Prostate gland (tissue), 2 donors: ENCODE results near the gene DDI2. TPM values are rescaled to one million over a fixed set of nuclear protein-coding genes. Genes with fewer than 3 reads are reported as not detected.

ENCODE experiments used
- DNase-seq: peaks from one replicate; pipeline ENCODE4 v3.0.0-alpha.2; 2019; ENCODE audit warnings: low spot score
- H3K27ac ChIP-seq, 2 donors: fragments of 200-600 bp; sonication (generic); 2 replicates each; pipeline ENCODE4 v1.5.1; 2017 to 2019
- H3K27me3 ChIP-seq: fragments of 200-600 bp; sonication (generic); replicated peaks from 2 replicates; pipeline ENCODE4 v1.5.1; 2019; ENCODE audit not compliant: insufficient read depth
- H3K36me3 ChIP-seq, 2 donors: fragments of 200-600 bp; sonication (generic); 1 replicate in 1 of 2; 2 replicates in 1 of 2; pipeline versions ENCODE4 v1.5.1 to v1.8.1; 2017 to 2019
- H3K4me1 ChIP-seq: fragments of 200-600 bp; sonication (generic); replicated peaks from 2 replicates; pipeline ENCODE4 v1.5.1; 2019
- H3K4me3 ChIP-seq, 2 donors: fragments of 200-600 bp; sonication (generic); 2 replicates each; pipeline ENCODE4 v1.5.1; 2017 to 2019
- H3K9me3 ChIP-seq: fragments of 200-600 bp; sonication (generic); 2 replicates; pipeline ENCODE4 v1.5.1; 2017
- POLR2A ChIP-seq: fragments of 450-650 bp; IDR thresholded peaks from one replicate; pipeline ENCODE4 v1.6.1; 2016; ENCODE audit warnings: antibody characterized with exemption, mild to moderate bottlenecking
- POLR2AphosphoS5 ChIP-seq: sonication (generic); formaldehyde crosslinking; IDR thresholded peaks from one replicate; pipeline ENCODE4 v1.6.1; 2017; ENCODE audit warnings: antibody characterized with exemption
- WGBS: methylation state at CpG from one replicate; pipeline ENCODE4 v1.1.5; 2018; 5-methylcytosine and 5-hydroxymethylcytosine counted together
- intact Hi-C: fragments of 100-400 bp; cut with DNase I; formaldehyde crosslinking; loops from one replicate; pipeline ENCODE4 v1.14.2; 2022
- total RNA-seq, 2 donors: library from RNA; depleted of rRNA; stranded (reverse); fragments of >200 nt; gene quantifications; one replicate each; pipeline ENCODE4 v1.1.0, GENCODE V29; 2016
- TF ChIP-seq, protein P1 (sequence below), 4 experiments: fragments of 200-600 bp in 2 of 4; fragments of 450-650 bp in 2 of 4; sonication (generic) in 2 of 4; IDR thresholded peaks; 1 replicate in 3 of 4; 2 replicates in 1 of 4; pipeline ENCODE4 v1.5.1; 2016 to 2019; ENCODE audit warnings: antibody characterized with exemption in 4 of 4, mild to moderate bottlenecking in 2 of 4, moderate library complexity in 2 of 4

DDI2 gene
- total RNA-seq, 2 donors from 2014 or later: 47.5 to 58.4 TPM

DNA sequence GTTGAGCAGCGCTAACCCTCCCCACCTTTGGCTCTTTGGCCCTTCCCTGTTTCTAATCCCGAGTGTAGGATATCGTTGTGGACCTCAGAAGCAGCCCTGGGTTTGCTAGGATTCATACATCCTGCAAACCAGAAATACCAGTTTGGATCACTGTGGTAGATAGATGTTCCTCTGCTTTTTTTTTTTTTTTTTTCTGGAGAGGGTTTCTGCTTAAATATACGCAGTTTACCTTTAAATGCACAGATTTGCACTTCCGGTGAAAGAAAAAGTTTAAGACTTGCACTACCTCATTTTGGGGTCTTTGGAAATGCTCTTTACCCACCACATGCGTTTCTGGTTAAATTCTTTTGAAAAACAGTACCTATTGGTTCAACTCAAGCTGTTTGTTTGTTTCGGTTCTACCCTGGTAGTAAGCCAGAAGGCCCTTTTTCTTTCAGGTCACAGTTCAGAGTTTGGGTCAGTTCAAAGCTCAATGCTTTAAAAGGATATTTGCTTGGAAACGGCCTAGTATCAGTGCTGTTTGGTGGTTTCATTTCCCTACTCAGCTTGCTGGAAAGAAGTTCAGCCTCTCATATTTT lies 908 bp downstream of the DDI2 start:
- DNase-seq: peak; percentile 42
- whole genome bisulfite sequencing: 0% methylated on average over 8 of the region's 8 CpGs

DNA sequence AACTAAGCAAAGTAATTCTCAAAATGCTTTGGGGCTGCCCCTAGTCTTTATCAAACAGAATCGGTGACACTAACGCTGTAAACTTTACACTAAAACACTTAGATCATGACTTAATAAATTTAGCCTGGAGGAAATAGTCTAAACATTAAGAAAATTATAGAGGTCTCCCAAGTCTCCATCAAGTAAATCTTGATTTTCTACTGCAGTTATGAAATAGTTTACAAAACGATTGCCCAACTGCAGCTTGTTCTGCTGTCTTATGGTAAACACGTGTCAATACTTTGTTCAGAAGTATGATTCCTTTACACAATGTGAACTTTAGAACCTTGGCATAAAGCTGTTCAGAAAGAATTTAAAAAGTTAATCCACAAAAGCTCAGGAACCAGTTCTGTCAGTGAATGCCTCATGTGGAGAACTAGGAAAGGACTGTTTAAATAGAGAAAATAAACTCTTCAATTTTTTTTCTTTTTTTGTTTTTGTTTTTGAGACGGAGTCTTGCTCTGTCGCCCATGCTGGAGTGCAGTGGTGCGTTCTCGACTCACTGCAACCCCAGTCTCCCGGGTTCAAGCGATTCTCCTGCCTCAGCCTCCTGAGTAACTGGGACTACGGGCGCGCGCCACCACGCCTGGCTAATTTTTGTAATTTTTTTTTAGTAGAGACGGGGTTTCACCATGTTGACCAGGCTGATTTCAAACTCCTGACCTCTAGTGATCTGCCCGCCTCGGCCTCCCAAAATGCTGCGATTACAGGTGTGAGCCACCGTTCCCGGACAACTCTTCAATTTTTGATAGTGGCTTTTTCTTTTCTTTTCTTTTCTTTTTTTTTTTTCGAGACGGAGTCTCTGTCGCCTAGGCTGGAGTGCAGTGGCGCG lies 1.6 kb downstream of the DDI2 start:
- peak; percentile 58 for DNase-seq
- TF ChIP-seq POLR2AphosphoS5 (peak; percentile 87), POLR2A (no peak)
- TF ChIP-seq, protein P1, sequence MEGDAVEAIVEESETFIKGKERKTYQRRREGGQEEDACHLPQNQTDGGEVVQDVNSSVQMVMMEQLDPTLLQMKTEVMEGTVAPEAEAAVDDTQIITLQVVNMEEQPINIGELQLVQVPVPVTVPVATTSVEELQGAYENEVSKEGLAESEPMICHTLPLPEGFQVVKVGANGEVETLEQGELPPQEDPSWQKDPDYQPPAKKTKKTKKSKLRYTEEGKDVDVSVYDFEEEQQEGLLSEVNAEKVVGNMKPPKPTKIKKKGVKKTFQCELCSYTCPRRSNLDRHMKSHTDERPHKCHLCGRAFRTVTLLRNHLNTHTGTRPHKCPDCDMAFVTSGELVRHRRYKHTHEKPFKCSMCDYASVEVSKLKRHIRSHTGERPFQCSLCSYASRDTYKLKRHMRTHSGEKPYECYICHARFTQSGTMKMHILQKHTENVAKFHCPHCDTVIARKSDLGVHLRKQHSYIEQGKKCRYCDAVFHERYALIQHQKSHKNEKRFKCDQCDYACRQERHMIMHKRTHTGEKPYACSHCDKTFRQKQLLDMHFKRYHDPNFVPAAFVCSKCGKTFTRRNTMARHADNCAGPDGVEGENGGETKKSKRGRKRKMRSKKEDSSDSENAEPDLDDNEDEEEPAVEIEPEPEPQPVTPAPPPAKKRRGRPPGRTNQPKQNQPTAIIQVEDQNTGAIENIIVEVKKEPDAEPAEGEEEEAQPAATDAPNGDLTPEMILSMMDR (IDR thresholded peaks at IDR 0.05): peak in 1 of 4 experiments; percentile 39
- Histone ChIP-seq H3K4me3 (peak overlapping the region; percentile 83 to 95), H3K27me3 (no peaks in the 10 kb centered on the region), H3K9me3 (no peaks in the 10 kb centered on the region), H3K4me1 (peaks cover 8% of the 10 kb centered on the region), H3K36me3 (no peaks in the 10 kb centered on the region), H3K27ac (peak overlapping the region; percentile 96 to 97)
- intact Hi-C loops: loop anchor here (5.0 kb wide), 1 partner anchor 83 kb away; no protein-coding TSS in a partner anchor
- WGBS: 69% methylated on average over 26 of the region's 26 CpGs

More for the DNA sequence above, 908 bp downstream of the DDI2 start:
- Histone ChIP-seq H3K36me3 (no peaks in the 10 kb centered on the region), H3K27ac (peak overlapping the region; percentile 96 to 97), H3K4me1 (peaks cover 7% of the 10 kb centered on the region), H3K27me3 (no peaks in the 10 kb centered on the region), H3K4me3 (peak overlapping the region; percentile 83 to 95), H3K9me3 (no peaks in the 10 kb centered on the region)
- intact Hi-C loops: loop anchor here (5.0 kb wide), 1 partner anchor 84 kb away; no protein-coding TSS in a partner anchor
- TF ChIP-seq, protein P1 (IDR thresholded peaks at IDR 0.05): no peak
- TF ChIP-seq POLR2AphosphoS5: peak; percentile 28

DNA sequence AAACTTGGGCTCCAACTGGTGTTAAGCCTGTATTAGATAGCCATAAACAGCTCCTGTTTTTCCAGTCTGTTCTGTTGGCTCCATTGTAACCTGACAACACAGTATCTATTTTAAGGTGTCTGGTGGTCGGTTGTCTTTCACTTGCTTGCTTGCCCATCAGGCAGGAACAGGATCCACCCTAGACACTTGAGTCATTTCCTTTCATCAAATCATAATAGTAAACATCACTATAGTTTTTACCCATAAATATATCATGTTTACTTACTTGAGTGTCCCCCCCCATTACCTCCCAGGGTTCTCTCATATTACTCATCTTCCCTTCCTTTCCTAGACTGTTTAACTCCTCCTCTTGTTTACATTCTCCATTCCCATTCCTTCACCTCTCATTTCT lies 2.9 kb downstream of the DDI2 start:
- intact Hi-C loops: no loop called here
- Histone ChIP-seq H3K36me3 (no peaks in the 10 kb centered on the region), H3K4me3 (no peak overlapping the region), H3K27me3 (no peaks in the 10 kb centered on the region), H3K27ac (peak overlapping the region; percentile 96 to 97), H3K9me3 (no peaks in the 10 kb centered on the region), H3K4me1 (peaks cover 10% of the 10 kb centered on the region)
- 23% methylated on average over 1 of the region's 1 CpG for WGBS
- TF ChIP-seq, protein P1 (IDR thresholded peaks at IDR 0.05): no peak
- no peak for TF ChIP-seq POLR2AphosphoS5
- TF ChIP-seq POLR2A: no peak
- DNase-seq: no peak

DNA sequence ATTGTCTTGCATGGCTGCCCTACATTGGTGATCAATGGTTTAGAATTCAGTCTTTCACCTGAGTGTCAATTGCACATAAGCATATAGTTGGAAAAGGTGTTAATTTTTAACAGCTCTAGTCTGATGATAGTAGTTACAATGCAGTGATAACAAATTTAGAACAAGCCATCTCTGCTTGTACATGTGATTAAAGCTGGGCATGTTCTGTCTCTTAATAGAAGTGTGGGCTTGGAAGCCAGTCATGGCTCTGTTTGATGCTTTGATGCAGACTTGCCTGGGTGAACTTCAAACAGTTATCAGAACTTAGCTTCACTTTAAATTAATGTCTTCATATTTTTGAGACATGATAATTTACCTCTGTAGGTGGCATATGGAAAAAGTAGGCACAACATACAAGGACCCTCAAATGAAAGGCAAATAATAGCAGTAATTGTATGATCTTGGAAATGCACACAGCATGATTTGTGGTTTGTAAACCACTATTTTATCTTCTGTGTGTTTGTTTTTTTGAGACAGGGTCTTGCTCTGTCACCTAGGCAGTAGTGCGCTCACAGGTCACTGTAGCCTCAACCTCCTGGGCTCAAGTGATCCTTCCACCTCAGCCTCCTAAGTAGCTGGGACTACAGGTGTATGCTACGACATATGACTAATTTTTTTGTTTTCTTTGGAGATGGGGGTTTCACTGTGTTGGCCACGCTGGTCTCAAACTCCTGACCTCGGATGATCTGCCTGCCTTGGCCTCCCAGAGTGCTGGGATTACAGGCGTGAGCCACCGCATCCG lies 3.8 kb downstream of the DDI2 start:
- H3K4me1 ChIP-seq: peaks cover 17% of the 10 kb centered on the region
- no peaks in the 10 kb centered on the region for H3K36me3 ChIP-seq
- DNase-seq: no peak
- no peak overlapping the region for H3K27ac ChIP-seq
- intact Hi-C loops: no loop called here
- no peaks in the 10 kb centered on the region for H3K27me3 ChIP-seq
- no peaks in the 10 kb centered on the region for H3K9me3 ChIP-seq
- H3K4me3 ChIP-seq: no peak overlapping the region
- WGBS: 94% methylated on average over 7 of the region's 7 CpGs
- TF ChIP-seq POLR2AphosphoS5: no peak

DNA sequence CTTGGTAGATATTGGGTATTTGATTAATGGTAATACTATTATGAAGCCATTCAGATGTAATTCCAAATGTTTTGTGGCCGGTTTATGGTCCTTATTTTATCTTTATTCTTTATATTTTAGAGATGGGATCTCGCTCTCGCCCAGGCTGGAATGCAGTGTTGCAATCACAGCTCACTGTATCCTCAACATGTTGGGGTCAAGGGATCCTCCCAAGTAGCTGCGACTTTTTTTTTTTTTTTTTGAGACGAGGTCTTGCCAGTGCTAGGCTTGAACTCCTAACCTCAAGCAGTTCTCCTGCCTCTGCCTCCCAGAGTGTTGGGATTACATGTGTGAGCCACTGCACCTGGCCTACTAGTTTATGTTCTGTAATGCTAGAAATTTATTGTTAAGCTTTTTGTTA lies 4.7 kb downstream of the DDI2 start:
- Histone ChIP-seq H3K4me1 (peaks cover 21% of the 10 kb centered on the region), H3K27ac (peak overlapping the region in 1 of 2 donors; percentile 7), H3K9me3 (no peaks in the 10 kb centered on the region), H3K36me3 (peaks cover 0 to 3% of the 10 kb centered on the region in 2 donors), H3K27me3 (no peaks in the 10 kb centered on the region), H3K4me3 (no peak overlapping the region)
- no peak for TF ChIP-seq POLR2AphosphoS5
- TF ChIP-seq POLR2A: no peak
- TF ChIP-seq, protein P1 (IDR thresholded peaks at IDR 0.05): no peak
- WGBS: 55% methylated on average over 5 of the region's 5 CpGs
- DNase-seq: no peak
- intact Hi-C loops: no loop called here
